Measurements from ENCODE around the gene MRGPRX3. TPM values are rescaled to one million over a fixed set of nuclear protein-coding genes. Genes with fewer than 3 reads are reported as not detected.

The MRGPRX3 gene
- polyA plus RNA-seq, 1 donor from 2014 or later, result not detected

GRCh38 chr11:18137186-18137800, 4.9 kb downstream of the MRGPRX3 start:
- Histone ChIP-seq H3K27me3 (ENCODE audit: insufficient read depth, low read depth, low read length) (no peaks in the 10 kb centered on the region), H3K36me3 (ENCODE audit: insufficient read depth, low read length) (no peaks in the 10 kb centered on the region), H3K4me3 (ENCODE audit: low read length) (no peak overlapping the region), H3K4me2 (ENCODE audit: low read length) (no peak overlapping the region), H3K27ac (ENCODE audit: low read length) (no peak overlapping the region), H3K9me3 (ENCODE audit: low read length) (no peaks in the 10 kb centered on the region), H2AFZ (ENCODE audit: low read depth, low read length) (no peak overlapping the region), H3K79me2 (replicated peaks; ENCODE audit: insufficient read depth, low read length) (no peaks in the 10 kb centered on the region), H3K9me2 (ENCODE audit: insufficient read depth, low read length) (no peaks in the 10 kb centered on the region), H3K9ac (ENCODE audit: low read length) (no peak overlapping the region), H4K20me1 (ENCODE audit: insufficient read depth) (no peaks in the 10 kb centered on the region), H3F3A (ENCODE audit: insufficient read depth, low read length, poor library complexity, severe bottlenecking) (no peaks in the 10 kb centered on the region)
- TF ChIP-seq REST (IDR thresholded peaks at IDR 0.05; ENCODE audit: borderline replicate concordance) (no peak), RAD21 (conservative IDR thresholded peaks at IDR 0.05) (no peak), EP300 (conservative IDR thresholded peaks at IDR 0.05; ENCODE audit: poor library complexity, severe bottlenecking) (no peak), MXI1 (conservative IDR thresholded peaks at IDR 0.05; ENCODE audit: poor library complexity, severe bottlenecking) (no peak), EZH2 (IDR thresholded peaks at IDR 0.05; ENCODE audit: borderline replicate concordance, insufficient read depth, low read length, poor library complexity, severe bottlenecking) (no peak), POLR2AphosphoS5 (IDR thresholded peaks at IDR 0.05) (no peak), CTCF (IDR thresholded peaks at IDR 0.05; ENCODE audit: poor library complexity, severe bottlenecking) (no peak), SMC3 (conservative IDR thresholded peaks at IDR 0.05; ENCODE audit: poor library complexity) (no peak), TAF1 (IDR thresholded peaks at IDR 0.05; ENCODE audit: low read depth) (no peak)

- Histone ChIP-seq H3K4me3 (ENCODE audit: low read length) (no peak overlapping the region), H3K27me3 (ENCODE audit: insufficient read depth, low read depth, low read length) (no peaks in the 10 kb centered on the region), H3K9me2 (ENCODE audit: insufficient read depth, low read length) (no peaks in the 10 kb centered on the region), H3K36me3 (ENCODE audit: insufficient read depth, low read length) (no peaks in the 10 kb centered on the region), H4K20me1 (ENCODE audit: insufficient read depth) (no peaks in the 10 kb centered on the region), H3K79me2 (replicated peaks; ENCODE audit: insufficient read depth, low read length) (no peaks in the 10 kb centered on the region), H3K9me3 (ENCODE audit: low read length) (no peaks in the 10 kb centered on the region), H3F3A (ENCODE audit: insufficient read depth, low read length, poor library complexity, severe bottlenecking) (no peaks in the 10 kb centered on the region), H3K4me2 (ENCODE audit: low read length) (no peak overlapping the region), H3K27ac (ENCODE audit: low read length) (no peak overlapping the region), H3K9ac (ENCODE audit: low read length) (no peak overlapping the region), H2AFZ (ENCODE audit: low read depth, low read length) (no peak overlapping the region)
- TF ChIP-seq RAD21 (conservative IDR thresholded peaks at IDR 0.05) (no peak), MXI1 (conservative IDR thresholded peaks at IDR 0.05; ENCODE audit: poor library complexity, severe bottlenecking) (no peak), CTCF (IDR thresholded peaks at IDR 0.05; ENCODE audit: poor library complexity, severe bottlenecking) (no peak), EZH2 (IDR thresholded peaks at IDR 0.05; ENCODE audit: borderline replicate concordance, insufficient read depth, low read length, poor library complexity, severe bottlenecking) (no peak), EP300 (conservative IDR thresholded peaks at IDR 0.05; ENCODE audit: poor library complexity, severe bottlenecking) (no peak), SMC3 (conservative IDR thresholded peaks at IDR 0.05; ENCODE audit: poor library complexity) (no peak), REST (IDR thresholded peaks at IDR 0.05; ENCODE audit: borderline replicate concordance) (no peak), TAF1 (IDR thresholded peaks at IDR 0.05; ENCODE audit: low read depth) (no peak), POLR2AphosphoS5 (IDR thresholded peaks at IDR 0.05) (no peak)
These were observed 7.8 kb downstream of the MRGPRX3 start for GRCh38 chr11:18140145-18140544.

Measured in neural cell (in vitro differentiated cells).